MM.1S (cell line): ENCODE data around the gene CDYL2.
A peak's percentile ranks its signal among the peaks of the same experiment; 100 is the strongest.

ENCODE experiments used
- DNase-seq: peaks from one replicate; pipeline ENCODE4 v3.0.0-alpha.2; 2015
- H2AFZ ChIP-seq: fragments of 300-600 bp; sonication (generic); 2 replicates; pipeline ENCODE4 v1.6.0; 2016; ENCODE audit warnings: antibody characterized with exemption, low read length
- H3F3A ChIP-seq: fragments of 300-600 bp; sonication (generic); 2 replicates; pipeline ENCODE4 v1.6.1; 2016; ENCODE audit warnings: mild to moderate bottlenecking, antibody characterized with exemption, low read length, moderate library complexity, mixed read lengths; ENCODE audit not compliant: insufficient read depth
- H3K27ac ChIP-seq: fragments of 300-600 bp; sonication (generic); 2 replicates; pipeline ENCODE4 v1.5.1; 2016; ENCODE audit warnings: mild to moderate bottlenecking, low read length
- H3K27me3 ChIP-seq: fragments of 300-600 bp; sonication (generic); replicated peaks from 2 replicates; pipeline ENCODE4 v1.6.0; 2016; ENCODE audit warnings: low read length; ENCODE audit not compliant: insufficient read depth
- H3K36me3 ChIP-seq: fragments of 300-600 bp; sonication (generic); replicated peaks from 2 replicates; pipeline ENCODE4 v1.6.1; 2016; ENCODE audit warnings: mild to moderate bottlenecking, low read length, mixed read lengths; ENCODE audit not compliant: insufficient read depth
- H3K4me1 ChIP-seq: fragments of 300-600 bp; sonication (generic); 2 replicates; pipeline ENCODE4 v1.6.1; 2016; ENCODE audit warnings: low read length, mixed read lengths
- H3K4me2 ChIP-seq: fragments of 300-600 bp; sonication (generic); 2 replicates; pipeline ENCODE4 v1.6.0; 2016; ENCODE audit warnings: low read depth, low read length
- H3K4me3 ChIP-seq: fragments of 300-600 bp; sonication (generic); 2 replicates; pipeline ENCODE4 v1.5.1; 2016; ENCODE audit warnings: low read length, mixed read lengths
- H3K79me2 ChIP-seq: fragments of 300-600 bp; sonication (generic); 2 replicates; pipeline ENCODE4 v1.6.1; 2016; ENCODE audit warnings: mixed run types, low read length, mixed read lengths
- H3K9ac ChIP-seq: fragments of 300-600 bp; sonication (generic); 2 replicates; pipeline ENCODE4 v1.6.1; 2016; ENCODE audit warnings: low read length, mixed read lengths
- H3K9me2 ChIP-seq: fragments of 300-600 bp; sonication (generic); replicated peaks from 2 replicates; pipeline ENCODE4 v1.6.1; 2016; ENCODE audit warnings: mild to moderate bottlenecking, low read length, mixed read lengths; ENCODE audit not compliant: insufficient read depth
- H3K9me3 ChIP-seq: fragments of 300-600 bp; sonication (generic); replicated peaks from 2 replicates; pipeline ENCODE4 v1.6.1; 2016; ENCODE audit warnings: mild to moderate bottlenecking, low read length, mixed read lengths; ENCODE audit not compliant: insufficient read depth
- H4K20me1 ChIP-seq: fragments of 300-600 bp; sonication (generic); 2 replicates; pipeline ENCODE4 v1.6.1; 2016; ENCODE audit warnings: mild to moderate bottlenecking, low read length, moderate library complexity, mixed read lengths; ENCODE audit not compliant: insufficient read depth
- CTCF ChIP-seq: fragments of 300-600 bp; sonication (generic); IDR thresholded peaks from 2 replicates; pipeline ENCODE4 v1.5.1; 2016; ENCODE audit warnings: antibody characterized with exemption, low read length, mixed read lengths
- EZH2 ChIP-seq: fragments of 300-600 bp; sonication (generic); optimal IDR thresholded peaks from 2 replicates; pipeline ENCODE3; 2017; ENCODE audit warnings: low read depth, mild to moderate bottlenecking, antibody characterized with exemption, low read length, mixed read lengths
- EZH2phosphoT487 ChIP-seq: fragments of 300-600 bp; sonication (generic); IDR thresholded peaks from 2 replicates; pipeline ENCODE4 v1.6.1; 2018; ENCODE audit warnings: antibody characterized with exemption, low read length

The CDYL2 gene

GRCh38 chr16:80583466-80583865, 220.9 kb downstream of the CDYL2 start:
- Histone ChIP-seq H4K20me1 (no peaks in the 10 kb centered on the region), H3K4me1 (peaks cover 11% of the 10 kb centered on the region; the same call in 1 of the 2 replicates), H3K9me2 (no peaks in the 10 kb centered on the region), H3K27ac (peak overlapping the region; percentile 32; the same call in 1 of the 2 replicates), H3K27me3 (no peaks in the 10 kb centered on the region), H3K4me2 (peak overlapping the region; percentile 16), H3K36me3 (no peaks in the 10 kb centered on the region), H3F3A (no peaks in the 10 kb centered on the region; the same call in 1 of the 2 replicates), H3K4me3 (no peak overlapping the region), H3K9me3 (no peaks in the 10 kb centered on the region), H3K9ac (no peak overlapping the region), H3K79me2 (no peaks in the 10 kb centered on the region), H2AFZ (no peak overlapping the region)
- peak; percentile 40 for DNase-seq
- TF ChIP-seq CTCF: no peak
- TF ChIP-seq EZH2: no peak
- no peak for TF ChIP-seq EZH2phosphoT487

- Histone ChIP-seq H4K20me1 (no peaks in the 10 kb centered on the region), H3K9ac (no peak overlapping the region), H3K4me1 (peaks cover 11% of the 10 kb centered on the region; the same call in 1 of the 2 replicates), H3F3A (no peaks in the 10 kb centered on the region; the same call in 1 of the 2 replicates), H3K36me3 (no peaks in the 10 kb centered on the region), H3K27me3 (no peaks in the 10 kb centered on the region), H3K79me2 (no peaks in the 10 kb centered on the region), H3K9me2 (no peaks in the 10 kb centered on the region), H3K27ac (no peak overlapping the region), H3K4me2 (no peak overlapping the region), H3K9me3 (no peaks in the 10 kb centered on the region), H2AFZ (no peak overlapping the region), H3K4me3 (no peak overlapping the region)
- TF ChIP-seq EZH2phosphoT487 (no peak), EZH2 (no peak), CTCF (no peak)
- peak; percentile 13 for DNase-seq
Observed at GRCh38 chr16:80580109-80580832, 224.1 kb downstream of the CDYL2 start.

- H3F3A ChIP-seq: no peaks in the 10 kb centered on the region
- TF ChIP-seq CTCF (no peak), EZH2phosphoT487 (no peak), EZH2 (no peak)
- H2AFZ ChIP-seq: no peak overlapping the region
- H3K4me1 ChIP-seq: no peaks in the 10 kb centered on the region
- H3K27ac ChIP-seq: no peak overlapping the region
- no peak overlapping the region for H3K4me2 ChIP-seq
- H3K36me3 ChIP-seq: no peaks in the 10 kb centered on the region
- no peak for DNase-seq
- H3K9me3 ChIP-seq: no peaks in the 10 kb centered on the region
- H3K4me3 ChIP-seq: no peak overlapping the region
- H3K9me2 ChIP-seq: no peaks in the 10 kb centered on the region
- no peak overlapping the region for H3K9ac ChIP-seq
- no peaks in the 10 kb centered on the region for H4K20me1 ChIP-seq
- no peaks in the 10 kb centered on the region for H3K79me2 ChIP-seq
- no peaks in the 10 kb centered on the region for H3K27me3 ChIP-seq
Observed at GRCh38 chr16:80577485-80578280, 226.7 kb downstream of the CDYL2 start.
